HCT116 (cell line): ENCODE measurements around the gene MATN3. TPM values are rescaled to one million over a fixed set of nuclear protein-coding genes. Genes with fewer than 3 reads are reported as not detected.

Experiments used
- ATAC-seq: fragments of 200-7000 bp; cut with Tn5 transposase; 2 replicates; pipeline ENCODE4 v1.9.1; 2020; ENCODE audit warnings: mild to moderate bottlenecking, moderate library complexity
- BruUV-seq: library from RNA; stranded (reverse); fragments of 400-500 nt; replicated peaks from 2 replicates; lab custom pipeline; 2021; lab: Mats Ljungman, UMichigan
- CTCF ChIA-PET: fragments of 300-600 bp; sonication (Branson Sonifier 250); formaldehyde crosslinking; loops from one replicate; lab custom pipeline; 2021; ENCODE audit warnings: antibody characterized with exemption; lab: Charles Lee
- POLR2A ChIA-PET: fragments of 300-600, 350-600 bp; sonication (Branson Sonifier 250); formaldehyde crosslinking; loops from one replicate; lab custom pipeline; 2021; ENCODE audit warnings: antibody characterized with exemption; lab: Charles Lee
- RAD21 ChIA-PET, 2 experiments: fragments of 300-600 bp; sonication (Branson Sonifier 250); formaldehyde crosslinking; loops; one replicate each; lab custom pipeline; 2023; ENCODE audit warnings: low total read pairs in 2 of 2; ENCODE audit not compliant: uncharacterized antibody in 2 of 2, unreplicated experiment in 2 of 2, low non-redundant PET in 1 of 2; lab: Charles Lee
- DNase-seq: peaks from one replicate; pipeline ENCODE4 v3.0.0-alpha.2; 2010; ENCODE audit warnings: low read depth, low spot score
- H2AFZ ChIP-seq: fragments of 200-600 bp; shearing (Covaris generic), sonication (generic); 2 replicates; pipeline ENCODE4 v1.6.1; 2017; ENCODE audit warnings: low read depth, mixed run types, mixed read lengths, antibody characterized with exemption, low read length; ENCODE audit not compliant: poor library complexity, severe bottlenecking
- H3K27ac ChIP-seq: 2 replicates; pipeline ENCODE4 v1.5.1; 2012; ENCODE audit warnings: low read depth, low read length
- H3K27me3 ChIP-seq: fragments of 200-600 bp; sonication (generic); 2 replicates; pipeline ENCODE4 v1.6.1; 2016; ENCODE audit warnings: mixed run types, low read length, mixed read lengths; ENCODE audit not compliant: insufficient read depth
- H3K36me3 ChIP-seq, 2 experiments: fragments of 200-500 bp in 1 of 2; fragments of 200-600 bp in 1 of 2; sonication (Bioruptor generic) in 1 of 2; sonication (generic) in 1 of 2; 2 replicates each; pipeline versions ENCODE4 v1.5.1 to v1.6.1; 2014 to 2016; ENCODE audit warnings: low read length in 2 of 2, inconsistent platforms in 1 of 2, mixed read lengths in 1 of 2, mixed run types in 1 of 2; ENCODE audit not compliant: insufficient read depth in 2 of 2, control insufficient read depth in 1 of 2
- H3K4me1 ChIP-seq, 2 experiments: fragments of 200-600 bp in 1 of 2; sonication (generic) in 1 of 2; 2 replicates each; pipeline versions ENCODE4 v1.5.1 to v1.6.1; 2012 to 2017; ENCODE audit warnings: low read length in 2 of 2, inconsistent platforms in 1 of 2, mild to moderate bottlenecking in 1 of 2, mixed read lengths in 1 of 2, mixed run types in 1 of 2, moderate library complexity in 1 of 2; ENCODE audit not compliant: insufficient read depth in 2 of 2, control insufficient read depth in 1 of 2
- H3K4me2 ChIP-seq: fragments of 200-600 bp; sonication (generic); 2 replicates; pipeline ENCODE4 v1.6.1; 2017; ENCODE audit warnings: mixed run types, low read length, mixed read lengths
- H3K4me3 ChIP-seq, 2 experiments: fragments of 200-600 bp in 1 of 2; sonication (generic) in 1 of 2; replicated peaks in 1 of 2; 2 replicates each; pipeline ENCODE4 v1.5.1; 2011 to 2016; ENCODE audit warnings: low read length in 2 of 2, control low read depth in 1 of 2, low read depth in 1 of 2, mild to moderate bottlenecking in 1 of 2, mixed read lengths in 1 of 2, mixed run types in 1 of 2
- H3K79me2 ChIP-seq: fragments of 200-600 bp; sonication (generic); 2 replicates; pipeline ENCODE4 v1.6.1; 2017; ENCODE audit warnings: mild to moderate bottlenecking, mixed run types, low read length, moderate library complexity, mixed read lengths; ENCODE audit not compliant: insufficient read depth
- H3K9ac ChIP-seq: fragments of 200-600 bp; sonication (generic); 2 replicates; pipeline ENCODE4 v1.6.1; 2016; ENCODE audit warnings: low read length, mixed read lengths
- H3K9me2 ChIP-seq: fragments of 200-600 bp; sonication (generic), shearing (Covaris generic); 2 replicates; pipeline ENCODE4 v1.6.1; 2017; ENCODE audit warnings: mixed run types, mild to moderate bottlenecking, moderate library complexity; ENCODE audit not compliant: insufficient read depth
- H3K9me3 ChIP-seq, 2 experiments: fragments of 200-500 bp in 1 of 2; fragments of 200-600 bp in 1 of 2; sonication (Bioruptor generic) in 1 of 2; sonication (generic) in 1 of 2; 2 replicates each; pipeline ENCODE4 v1.6.1; 2014 to 2017; ENCODE audit warnings: low read length in 2 of 2, mixed read lengths in 2 of 2, inconsistent platforms in 1 of 2, low read depth in 1 of 2, mild to moderate bottlenecking in 1 of 2, mixed run types in 1 of 2, moderate library complexity in 1 of 2; ENCODE audit not compliant: control insufficient read depth in 1 of 2, insufficient read depth in 1 of 2
- H4K20me1 ChIP-seq: fragments of 200-600 bp; sonication (generic), shearing (Covaris generic); 2 replicates; pipeline ENCODE4 v1.6.1; 2017; ENCODE audit warnings: mixed run types, mild to moderate bottlenecking, moderate library complexity; ENCODE audit not compliant: insufficient read depth
- CEBPB ChIP-seq: IDR thresholded peaks from 2 replicates; pipeline ENCODE4 v1.6.1; 2012; ENCODE audit warnings: low read depth
- ELF1 ChIP-seq: IDR thresholded peaks from 2 replicates; pipeline ENCODE4 v1.6.1; 2012; ENCODE audit warnings: low read depth, borderline replicate concordance
- EZH2 ChIP-seq: fragments of 200-600 bp; sonication (generic); IDR thresholded peaks from 2 replicates; pipeline ENCODE4 v1.6.1; 2017; ENCODE audit warnings: antibody characterized with exemption, mixed run types
- POLR2A ChIP-seq: IDR thresholded peaks from 2 replicates; pipeline ENCODE4 v1.7.0; 2011; ENCODE audit warnings: borderline replicate concordance; ENCODE audit not compliant: insufficient read depth, insufficient read length; ENCODE audit errors: extremely low read depth
- POLR2AphosphoS5 ChIP-seq: IDR thresholded peaks from 2 replicates; pipeline ENCODE4 v1.6.1; 2011; ENCODE audit warnings: mild to moderate bottlenecking, low read depth, low read length, moderate library complexity
- RAD21 ChIP-seq: IDR thresholded peaks from 2 replicates; pipeline ENCODE4 v1.6.1; 2012; ENCODE audit warnings: low read depth, mild to moderate bottlenecking
- SIN3A ChIP-seq: IDR thresholded peaks from 2 replicates; pipeline ENCODE4 v1.6.1; 2012; ENCODE audit warnings: low read depth
- TCF7L2 ChIP-seq: IDR thresholded peaks from 2 replicates; pipeline ENCODE4 v1.7.0; 2011; ENCODE audit warnings: borderline replicate concordance, inconsistent platforms; ENCODE audit not compliant: insufficient read depth, insufficient read length; ENCODE audit errors: extremely low read depth
- ZNF274 ChIP-seq: fragments of 200-500 bp; sonication (Bioruptor generic); IDR thresholded peaks from 2 replicates; pipeline ENCODE4 v1.6.1; 2014; ENCODE audit warnings: mild to moderate bottlenecking, low read depth, low read length, inconsistent platforms
- intact Hi-C: fragments of 100-400 bp; cut with micrococcal nuclease; formaldehyde crosslinking; loops from 2 replicates; pipeline ENCODE4 v1.10.0; 2022
- total RNA-seq: library from RNA; stranded (reverse); gene quantifications from one replicate; pipeline ENCODE4 v1.2.1, GENCODE V29; 2021; ENCODE audit not compliant: unreplicated experiment
- TF ChIP-seq, protein P1 (sequence below): IDR thresholded peaks from 2 replicates; pipeline ENCODE4 v1.6.1; 2012

MATN3 gene
- total RNA-seq, 1 experiment from 2014 or later = not detected

DNA sequence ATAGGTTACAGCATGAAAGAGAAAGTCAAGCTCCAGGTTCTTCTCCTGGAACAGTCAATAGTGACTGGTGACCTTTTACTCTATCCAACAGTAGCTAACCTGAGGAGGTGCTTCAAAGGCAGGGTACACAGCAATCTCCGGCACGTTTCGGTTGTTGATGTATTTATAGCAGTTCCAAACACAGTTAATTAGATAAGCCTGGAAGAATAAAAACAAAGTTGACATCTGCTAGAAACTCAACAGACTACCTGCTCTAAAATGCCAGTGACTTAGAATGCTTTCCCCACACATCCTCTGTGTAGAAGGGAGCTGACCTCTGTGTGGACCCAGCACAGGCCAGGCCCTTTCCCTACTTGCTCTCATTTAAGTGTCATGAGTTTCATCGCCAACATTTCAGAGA lies 21.8 kb upstream of the MATN3 start:
- no TSS peak for BruUV-seq
- Histone ChIP-seq H3K36me3 (peaks cover 30 to 38% of the 10 kb centered on the region in 2 experiments), H3K27me3 (no peaks in the 10 kb centered on the region), H3K9ac (no peak overlapping the region), H3K4me1 (no peaks in the 10 kb centered on the region), H2AFZ (no peak overlapping the region), H3K9me3 (no peaks in the 10 kb centered on the region), H3K4me2 (no peak overlapping the region), H3K4me3 (no peak overlapping the region), H3K9me2 (no peaks in the 10 kb centered on the region), H3K27ac (no peak overlapping the region), H4K20me1 (no peaks in the 10 kb centered on the region), H3K79me2 (no peaks in the 10 kb centered on the region)
- no peak for DNase-seq
- RAD21 ChIA-PET = no interaction called here
- ATAC-seq = no peak
- CTCF ChIA-PET = no interaction called here
- intact Hi-C loops = no loop called here
- POLR2A ChIA-PET = no interaction called here
- TF ChIP-seq RAD21 (no peak), TCF7L2 (no peak), SIN3A (no peak)

DNA sequence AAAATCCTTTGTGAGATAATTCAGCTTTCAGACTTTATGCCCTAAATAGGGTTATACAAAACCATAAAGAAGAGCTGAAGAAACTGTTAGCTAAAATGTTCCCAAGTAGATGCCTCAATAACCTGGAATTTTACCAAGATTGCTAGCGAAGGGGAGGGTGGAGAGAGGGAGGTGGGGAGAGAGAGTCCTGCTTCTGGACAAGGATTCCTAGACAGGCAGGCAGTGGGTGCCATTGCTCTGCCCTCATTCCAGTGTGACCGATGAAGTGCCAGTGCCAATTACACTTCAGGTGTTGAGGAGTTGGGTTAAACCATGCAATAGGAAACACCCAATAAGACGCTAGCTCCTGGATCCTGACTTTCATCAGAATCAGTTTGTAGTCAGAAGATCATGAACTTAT lies 20.9 kb upstream of the MATN3 start:
- ChIA-PET RAD21 (no interaction called here), CTCF (no interaction called here), POLR2A (no interaction called here)
- Histone ChIP-seq H3K4me3 (no peak overlapping the region), H3K9me2 (no peaks in the 10 kb centered on the region), H3K27me3 (no peaks in the 10 kb centered on the region), H3K79me2 (no peaks in the 10 kb centered on the region), H3K4me1 (no peaks in the 10 kb centered on the region), H3K9me3 (no peaks in the 10 kb centered on the region), H3K36me3 (peaks cover 30 to 37% of the 10 kb centered on the region in 2 experiments), H3K27ac (no peak overlapping the region), H4K20me1 (no peaks in the 10 kb centered on the region), H2AFZ (no peak overlapping the region), H3K4me2 (no peak overlapping the region), H3K9ac (no peak overlapping the region)
- ATAC-seq (no peak), DNase-seq (no peak)
- intact Hi-C loops = no loop called here
- TF ChIP-seq ELF1 (no peak), POLR2AphosphoS5 (no peak), TCF7L2 (no peak), RAD21 (no peak), CEBPB (no peak), POLR2A (no peak), ZNF274 (no peak), EZH2 (no peak)
- TF ChIP-seq, protein P1, sequence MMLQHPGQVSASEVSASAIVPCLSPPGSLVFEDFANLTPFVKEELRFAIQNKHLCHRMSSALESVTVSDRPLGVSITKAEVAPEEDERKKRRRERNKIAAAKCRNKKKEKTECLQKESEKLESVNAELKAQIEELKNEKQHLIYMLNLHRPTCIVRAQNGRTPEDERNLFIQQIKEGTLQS = no peak
- no TSS peak for BruUV-seq
